Measurements from ENCODE around the gene ADD2. TPM values are rescaled to one million over a fixed set of nuclear protein-coding genes. Genes with fewer than 3 reads are reported as not detected.

The ADD2 gene
- total RNA-seq, 1 donor from 2014 or later: not detected

GRCh38 chr2:70723286-70723885, 44.6 kb downstream of the ADD2 start:
- DNase-seq (ENCODE audit: low read depth) (no peak), FAIRE-seq (no peak)
- no peaks in the 10 kb centered on the region for H3K27me3 ChIP-seq (ENCODE audit: control insufficient read depth, insufficient read depth, low read length)
- no peak overlapping the region for H3K4me3 ChIP-seq (ENCODE audit: low read depth, low read length)
- no peak for TF ChIP-seq CTCF (IDR thresholded peaks at IDR 0.05; ENCODE audit: insufficient read depth, low read length, severe bottlenecking)
- H3K36me3 ChIP-seq (ENCODE audit: control insufficient read depth, insufficient read depth, low read length): no peaks in the 10 kb centered on the region

GRCh38 chr2:70720124-70720523, 47.9 kb downstream of the ADD2 start:
- no peak for TF ChIP-seq CTCF (IDR thresholded peaks at IDR 0.05; ENCODE audit: insufficient read depth, low read length, severe bottlenecking)
- no peak overlapping the region for H3K4me3 ChIP-seq (ENCODE audit: low read depth, low read length)
- DNase-seq (ENCODE audit: low read depth): no peak
- peaks cover 5% of the 10 kb centered on the region for H3K27me3 ChIP-seq (ENCODE audit: control insufficient read depth, insufficient read depth, low read length)
- no peak for FAIRE-seq
- H3K36me3 ChIP-seq (ENCODE audit: control insufficient read depth, insufficient read depth, low read length): no peaks in the 10 kb centered on the region

GRCh38 chr2:70719231-70719630, 48.8 kb downstream of the ADD2 start:
- no peak for TF ChIP-seq CTCF (IDR thresholded peaks at IDR 0.05; ENCODE audit: insufficient read depth, low read length, severe bottlenecking)
- Histone ChIP-seq H3K4me3 (ENCODE audit: low read depth, low read length) (no peak overlapping the region), H3K36me3 (ENCODE audit: control insufficient read depth, insufficient read depth, low read length) (no peaks in the 10 kb centered on the region), H3K27me3 (ENCODE audit: control insufficient read depth, insufficient read depth, low read length) (peaks cover 8% of the 10 kb centered on the region)
- FAIRE-seq: no peak
- DNase-seq (ENCODE audit: low read depth): no peak

- FAIRE-seq (no peak), DNase-seq (ENCODE audit: low read depth) (no peak)
- TF ChIP-seq CTCF (IDR thresholded peaks at IDR 0.05; ENCODE audit: insufficient read depth, low read length, severe bottlenecking): no peak
- Histone ChIP-seq H3K4me3 (ENCODE audit: low read depth, low read length) (no peak overlapping the region), H3K27me3 (ENCODE audit: control insufficient read depth, insufficient read depth, low read length) (peaks cover 8% of the 10 kb centered on the region), H3K36me3 (ENCODE audit: control insufficient read depth, insufficient read depth, low read length) (no peaks in the 10 kb centered on the region)
Measured at GRCh38 chr2:70718736-70719135, 49.3 kb downstream of the ADD2 start.

- FAIRE-seq (no peak), DNase-seq (ENCODE audit: low read depth) (no peak)
- H3K27me3 ChIP-seq (ENCODE audit: control insufficient read depth, insufficient read depth, low read length): peaks cover 8% of the 10 kb centered on the region
Measured at GRCh38 chr2:70718241-70718640, 49.8 kb downstream of the ADD2 start.

More at GRCh38 chr2:70718241-70718640, 49.8 kb downstream of the ADD2 start:
- TF ChIP-seq CTCF (IDR thresholded peaks at IDR 0.05; ENCODE audit: insufficient read depth, low read length, severe bottlenecking): no peak
- Histone ChIP-seq H3K36me3 (ENCODE audit: control insufficient read depth, insufficient read depth, low read length) (no peaks in the 10 kb centered on the region), H3K4me3 (ENCODE audit: low read depth, low read length) (no peak overlapping the region)
